ENCODE data around the gene BACE1. TPM values are rescaled to one million over a fixed set of nuclear protein-coding genes. Genes with fewer than 3 reads are reported as not detected.

The BACE1 gene
- total and polyA plus RNA-seq, 10 of the 15 experiments (the other 5 are each of a cell fraction or from before 2014, with no cell fraction given) = 0.07 to 1.6 (median 0.32) TPM

DNA sequence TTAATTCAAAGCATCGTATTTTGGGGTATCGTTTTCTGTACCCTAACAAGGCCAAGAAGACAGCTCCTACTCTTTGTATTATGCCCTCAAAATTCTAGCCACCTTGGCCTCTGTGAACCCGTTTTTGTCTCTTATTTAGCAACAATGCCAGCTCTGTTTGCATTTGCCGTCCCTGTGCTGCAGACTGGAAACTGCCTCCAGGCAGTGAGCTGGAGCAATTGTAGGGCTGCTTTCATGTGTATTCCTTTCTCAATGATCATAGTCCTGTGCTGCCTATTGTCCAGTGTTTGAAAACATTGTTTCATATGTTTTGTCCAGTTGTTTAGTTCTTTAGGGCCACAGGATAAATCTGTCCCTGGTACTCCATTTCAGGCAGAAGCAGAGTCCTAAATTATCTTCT lies 44.8 kb downstream of the BACE1 start (continued):
- TF ChIP-seq EGR1 (IDR thresholded peaks at IDR 0.05; ENCODE audit: borderline replicate concordance in 1 of 2, low read depth in 2 of 2, low read length in 2 of 2) = no peak

DNA sequence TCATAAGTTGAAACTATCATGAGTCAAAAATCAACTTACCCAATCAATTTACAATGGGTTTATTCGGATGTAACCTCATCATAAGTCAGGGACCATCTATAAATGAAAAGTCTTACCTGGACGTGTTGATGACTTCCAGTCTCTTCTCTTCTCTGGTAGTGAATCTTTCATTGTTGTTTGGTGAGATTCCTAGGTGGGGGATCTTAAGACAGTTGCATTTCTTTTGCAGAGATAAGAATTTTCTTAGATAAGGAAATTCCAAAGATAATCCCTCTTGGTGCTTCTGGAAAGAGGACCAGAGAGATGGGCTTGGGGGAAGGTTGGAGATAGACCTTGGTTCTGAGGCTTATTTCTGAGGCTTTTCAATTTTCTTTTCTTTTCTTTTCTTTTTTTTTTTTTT lies 46.2 kb downstream of the BACE1 start:
- H3K9me3 ChIP-seq (replicated peaks; ENCODE audit: control insufficient read depth, insufficient read depth, low read length) = no peaks in the 10 kb centered on the region
- DNase-seq (ENCODE audit: low read depth, low spot score) = no peak
- no peaks in the 10 kb centered on the region for H4K20me1 ChIP-seq (ENCODE audit: control insufficient read depth, insufficient read depth)
- H3K4me3 ChIP-seq = no peak overlapping the region
- no peak overlapping the region for H3K4me2 ChIP-seq (ENCODE audit: control insufficient read depth, insufficient read depth)
- CTCF ChIA-PET = no interaction called here
- H3K4me1 ChIP-seq (ENCODE audit: control insufficient read depth, insufficient read depth, low read length) = no peaks in the 10 kb centered on the region
- SMC1A ChIA-PET (ENCODE audit: uncharacterized antibody, unreplicated experiment) = no interaction called here
- H3K36me3 ChIP-seq (ENCODE audit: control insufficient read depth in 2 of 2, insufficient read depth in 2 of 2, low read length in 1 of 2) = no peaks in the 10 kb centered on the region; a peak in 1 of 4 replicates
- H3K27ac ChIP-seq (ENCODE audit: control insufficient read depth, insufficient read depth) = no peak overlapping the region
- no peak for FAIRE-seq
- no TSS peak for BruUV-seq (replicated peaks)
- RAD21 ChIA-PET (ENCODE audit: unreplicated experiment) = no interaction called here
- no peak overlapping the region for H3K9ac ChIP-seq (ENCODE audit: control insufficient read depth, insufficient read depth, low read length)
- H2AFZ ChIP-seq (ENCODE audit: control insufficient read depth, low read depth, low read length) = no peak overlapping the region
- H3K79me2 ChIP-seq (ENCODE audit: control insufficient read depth, insufficient read depth, low read length) = no peaks in the 10 kb centered on the region
- no peak for ATAC-seq
- WGBS (ENCODE audit: insufficient coverage, insufficient replicate concordance, low lambda C conversion rate, missing lambda C conversion rate) = 93% methylated on average over 2 of the region's 2 CpGs
- no peaks in the 10 kb centered on the region for H3K27me3 ChIP-seq (replicated peaks in 1 of 2; ENCODE audit: control insufficient read depth in 2 of 2, insufficient read depth in 2 of 2, low read length in 1 of 2)
- intact Hi-C loops (cut with micrococcal nuclease; ENCODE audit: unreplicated experiment) (no loop called here), in situ Hi-C loops (cut with MboI) (no loop called here)
- TF ChIP-seq POU2F2 (IDR thresholded peaks at IDR 0.05; ENCODE audit: borderline replicate concordance, low read depth, low read length) = no peak
- no peak for TF ChIP-seq ZBED1 (IDR thresholded peaks at IDR 0.05; ENCODE audit: borderline replicate concordance)
- no peak for TF ChIP-seq ZNF384 (IDR thresholded peaks at IDR 0.05; ENCODE audit: borderline replicate concordance, low read depth, low read length)
- POLR2A ChIA-PET = no interaction called here

GRCh38 chr11:117265745-117266144 lies 50.3 kb downstream of the BACE1 start:
- Histone ChIP-seq H3K4me1 (ENCODE audit: control insufficient read depth, insufficient read depth, low read length) (no peaks in the 10 kb centered on the region), H4K20me1 (ENCODE audit: control insufficient read depth, insufficient read depth) (no peaks in the 10 kb centered on the region), H3K36me3 (ENCODE audit: control insufficient read depth in 2 of 2, insufficient read depth in 2 of 2, low read length in 1 of 2) (no peaks in the 10 kb centered on the region; a peak in 1 of 4 replicates), H2AFZ (ENCODE audit: control insufficient read depth, low read depth, low read length) (no peak overlapping the region), H3K4me2 (ENCODE audit: control insufficient read depth, insufficient read depth) (no peak overlapping the region), H3K27ac (ENCODE audit: control insufficient read depth, insufficient read depth) (no peak overlapping the region), H3K27me3 (replicated peaks in 1 of 2; ENCODE audit: control insufficient read depth in 2 of 2, insufficient read depth in 2 of 2, low read length in 1 of 2) (no peaks in the 10 kb centered on the region), H3K79me2 (ENCODE audit: control insufficient read depth, insufficient read depth, low read length) (no peaks in the 10 kb centered on the region), H3K4me3 (no peak overlapping the region), H3K9me3 (replicated peaks; ENCODE audit: control insufficient read depth, insufficient read depth, low read length) (no peaks in the 10 kb centered on the region), H3K9ac (ENCODE audit: control insufficient read depth, insufficient read depth, low read length) (no peak overlapping the region)
- ATAC-seq (no peak), DNase-seq (ENCODE audit: low read depth, low spot score) (no peak), FAIRE-seq (no peak)
- SMC1A ChIA-PET (ENCODE audit: uncharacterized antibody, unreplicated experiment) = no interaction called here
- no TSS peak for BruUV-seq (replicated peaks)
- POLR2A ChIA-PET = no interaction called here
- CTCF ChIA-PET = no interaction called here
- in situ Hi-C loops (cut with MboI) (no loop called here), intact Hi-C loops (cut with micrococcal nuclease; ENCODE audit: unreplicated experiment) (no loop called here)
- RAD21 ChIA-PET (ENCODE audit: unreplicated experiment) = no interaction called here
- 96% methylated on average over 2 of the region's 2 CpGs for WGBS (ENCODE audit: insufficient coverage, insufficient replicate concordance, low lambda C conversion rate, missing lambda C conversion rate)
- TF ChIP-seq ZNF217 (IDR thresholded peaks at IDR 0.05) (no peak), HCFC1 (IDR thresholded peaks at IDR 0.05; ENCODE audit: low read length) (no peak), EP300 (IDR thresholded peaks at IDR 0.05; ENCODE audit: borderline replicate concordance in 1 of 2, control insufficient read depth in 1 of 2, low read depth in 2 of 2, low read length in 2 of 2) (no peak), IRF3 (IDR thresholded peaks at IDR 0.05) (no peak), SIX5 (IDR thresholded peaks at IDR 0.05; ENCODE audit: low read depth, low read length, severe bottlenecking) (no peak), CHD2 (IDR thresholded peaks at IDR 0.05; ENCODE audit: borderline replicate concordance, low read depth, low read length) (no peak), YY1 (IDR thresholded peaks at IDR 0.05; ENCODE audit: low read depth, low read length) (no peak), ESRRA (IDR thresholded peaks at IDR 0.05; ENCODE audit: low read length) (no peak)
- TF ChIP-seq, protein P1, sequence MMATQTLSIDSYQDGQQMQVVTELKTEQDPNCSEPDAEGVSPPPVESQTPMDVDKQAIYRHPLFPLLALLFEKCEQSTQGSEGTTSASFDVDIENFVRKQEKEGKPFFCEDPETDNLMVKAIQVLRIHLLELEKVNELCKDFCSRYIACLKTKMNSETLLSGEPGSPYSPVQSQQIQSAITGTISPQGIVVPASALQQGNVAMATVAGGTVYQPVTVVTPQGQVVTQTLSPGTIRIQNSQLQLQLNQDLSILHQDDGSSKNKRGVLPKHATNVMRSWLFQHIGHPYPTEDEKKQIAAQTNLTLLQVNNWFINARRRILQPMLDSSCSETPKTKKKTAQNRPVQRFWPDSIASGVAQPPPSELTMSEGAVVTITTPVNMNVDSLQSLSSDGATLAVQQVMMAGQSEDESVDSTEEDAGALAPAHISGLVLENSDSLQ (IDR thresholded peaks at IDR 0.05) = no peak
- TF ChIP-seq, protein P2, sequence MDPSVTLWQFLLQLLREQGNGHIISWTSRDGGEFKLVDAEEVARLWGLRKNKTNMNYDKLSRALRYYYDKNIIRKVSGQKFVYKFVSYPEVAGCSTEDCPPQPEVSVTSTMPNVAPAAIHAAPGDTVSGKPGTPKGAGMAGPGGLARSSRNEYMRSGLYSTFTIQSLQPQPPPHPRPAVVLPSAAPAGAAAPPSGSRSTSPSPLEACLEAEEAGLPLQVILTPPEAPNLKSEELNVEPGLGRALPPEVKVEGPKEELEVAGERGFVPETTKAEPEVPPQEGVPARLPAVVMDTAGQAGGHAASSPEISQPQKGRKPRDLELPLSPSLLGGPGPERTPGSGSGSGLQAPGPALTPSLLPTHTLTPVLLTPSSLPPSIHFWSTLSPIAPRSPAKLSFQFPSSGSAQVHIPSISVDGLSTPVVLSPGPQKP (IDR thresholded peaks at IDR 0.05; ENCODE audit: low read depth, low read length) = no peak

Data from GM12878 (cell line).